HCT116 (cell line): ENCODE results near the gene NSD2. TPM values are rescaled to one million over a fixed set of nuclear protein-coding genes. Genes with fewer than 3 reads are reported as not detected.

Experiments used
- ATAC-seq: fragments of 200-7000 bp; cut with Tn5 transposase; 2 replicates; pipeline ENCODE4 v1.9.1; 2020; ENCODE audit warnings: mild to moderate bottlenecking, moderate library complexity
- BruUV-seq: library from RNA; stranded (reverse); fragments of 400-500 nt; replicated peaks from 2 replicates; lab custom pipeline; 2021; lab: Mats Ljungman, UMichigan
- CTCF ChIA-PET: fragments of 300-600 bp; sonication (Branson Sonifier 250); formaldehyde crosslinking; loops from one replicate; lab custom pipeline; 2021; ENCODE audit warnings: antibody characterized with exemption; lab: Charles Lee
- POLR2A ChIA-PET: fragments of 300-600, 350-600 bp; sonication (Branson Sonifier 250); formaldehyde crosslinking; loops from one replicate; lab custom pipeline; 2021; ENCODE audit warnings: antibody characterized with exemption; lab: Charles Lee
- RAD21 ChIA-PET, 2 experiments: fragments of 300-600 bp; sonication (Branson Sonifier 250); formaldehyde crosslinking; loops; one replicate each; lab custom pipeline; 2023; ENCODE audit warnings: low total read pairs in 2 of 2; ENCODE audit not compliant: uncharacterized antibody in 2 of 2, unreplicated experiment in 2 of 2, low non-redundant PET in 1 of 2; lab: Charles Lee
- DNase-seq: peaks from one replicate; pipeline ENCODE4 v3.0.0-alpha.2; 2010; ENCODE audit warnings: low read depth, low spot score
- H2AFZ ChIP-seq: fragments of 200-600 bp; shearing (Covaris generic), sonication (generic); 2 replicates; pipeline ENCODE4 v1.6.1; 2017; ENCODE audit warnings: low read depth, mixed run types, mixed read lengths, antibody characterized with exemption, low read length; ENCODE audit not compliant: poor library complexity, severe bottlenecking
- H3K27ac ChIP-seq: 2 replicates; pipeline ENCODE4 v1.5.1; 2012; ENCODE audit warnings: low read depth, low read length
- H3K27me3 ChIP-seq: fragments of 200-600 bp; sonication (generic); 2 replicates; pipeline ENCODE4 v1.6.1; 2016; ENCODE audit warnings: mixed run types, low read length, mixed read lengths; ENCODE audit not compliant: insufficient read depth
- H3K36me3 ChIP-seq, 2 experiments: fragments of 200-500 bp in 1 of 2; fragments of 200-600 bp in 1 of 2; sonication (Bioruptor generic) in 1 of 2; sonication (generic) in 1 of 2; 2 replicates each; pipeline versions ENCODE4 v1.5.1 to v1.6.1; 2014 to 2016; ENCODE audit warnings: low read length in 2 of 2, inconsistent platforms in 1 of 2, mixed read lengths in 1 of 2, mixed run types in 1 of 2; ENCODE audit not compliant: insufficient read depth in 2 of 2, control insufficient read depth in 1 of 2
- H3K4me1 ChIP-seq, 2 experiments: fragments of 200-600 bp in 1 of 2; sonication (generic) in 1 of 2; 2 replicates each; pipeline versions ENCODE4 v1.5.1 to v1.6.1; 2012 to 2017; ENCODE audit warnings: low read length in 2 of 2, inconsistent platforms in 1 of 2, mild to moderate bottlenecking in 1 of 2, mixed read lengths in 1 of 2, mixed run types in 1 of 2, moderate library complexity in 1 of 2; ENCODE audit not compliant: insufficient read depth in 2 of 2, control insufficient read depth in 1 of 2
- H3K4me2 ChIP-seq: fragments of 200-600 bp; sonication (generic); 2 replicates; pipeline ENCODE4 v1.6.1; 2017; ENCODE audit warnings: mixed run types, low read length, mixed read lengths
- H3K4me3 ChIP-seq, 2 experiments: fragments of 200-600 bp in 1 of 2; sonication (generic) in 1 of 2; replicated peaks in 1 of 2; 2 replicates each; pipeline ENCODE4 v1.5.1; 2011 to 2016; ENCODE audit warnings: low read length in 2 of 2, control low read depth in 1 of 2, low read depth in 1 of 2, mild to moderate bottlenecking in 1 of 2, mixed read lengths in 1 of 2, mixed run types in 1 of 2
- H3K79me2 ChIP-seq: fragments of 200-600 bp; sonication (generic); 2 replicates; pipeline ENCODE4 v1.6.1; 2017; ENCODE audit warnings: mild to moderate bottlenecking, mixed run types, low read length, moderate library complexity, mixed read lengths; ENCODE audit not compliant: insufficient read depth
- H3K9ac ChIP-seq: fragments of 200-600 bp; sonication (generic); 2 replicates; pipeline ENCODE4 v1.6.1; 2016; ENCODE audit warnings: low read length, mixed read lengths
- H3K9me2 ChIP-seq: fragments of 200-600 bp; sonication (generic), shearing (Covaris generic); 2 replicates; pipeline ENCODE4 v1.6.1; 2017; ENCODE audit warnings: mixed run types, mild to moderate bottlenecking, moderate library complexity; ENCODE audit not compliant: insufficient read depth
- H3K9me3 ChIP-seq, 2 experiments: fragments of 200-500 bp in 1 of 2; fragments of 200-600 bp in 1 of 2; sonication (Bioruptor generic) in 1 of 2; sonication (generic) in 1 of 2; 2 replicates each; pipeline ENCODE4 v1.6.1; 2014 to 2017; ENCODE audit warnings: low read length in 2 of 2, mixed read lengths in 2 of 2, inconsistent platforms in 1 of 2, low read depth in 1 of 2, mild to moderate bottlenecking in 1 of 2, mixed run types in 1 of 2, moderate library complexity in 1 of 2; ENCODE audit not compliant: control insufficient read depth in 1 of 2, insufficient read depth in 1 of 2
- H4K20me1 ChIP-seq: fragments of 200-600 bp; sonication (generic), shearing (Covaris generic); 2 replicates; pipeline ENCODE4 v1.6.1; 2017; ENCODE audit warnings: mixed run types, mild to moderate bottlenecking, moderate library complexity; ENCODE audit not compliant: insufficient read depth
- ATF3 ChIP-seq: IDR thresholded peaks from 2 replicates; pipeline ENCODE4 v1.6.1; 2012
- EGR1 ChIP-seq: IDR thresholded peaks from 2 replicates; pipeline ENCODE4 v1.6.1; 2012; ENCODE audit warnings: low read depth
- ELF1 ChIP-seq: IDR thresholded peaks from 2 replicates; pipeline ENCODE4 v1.6.1; 2012; ENCODE audit warnings: low read depth, borderline replicate concordance
- EZH2 ChIP-seq: fragments of 200-600 bp; sonication (generic); IDR thresholded peaks from 2 replicates; pipeline ENCODE4 v1.6.1; 2017; ENCODE audit warnings: antibody characterized with exemption, mixed run types
- EZH2phosphoT487 ChIP-seq: fragments of 200-600 bp; IDR thresholded peaks from 2 replicates; pipeline ENCODE4 v1.6.1; 2018; ENCODE audit warnings: antibody characterized with exemption, borderline replicate concordance
- FOSL1 ChIP-seq: IDR thresholded peaks from 2 replicates; pipeline ENCODE4 v1.6.1; 2012; ENCODE audit warnings: low read depth
- POLR2A ChIP-seq: IDR thresholded peaks from 2 replicates; pipeline ENCODE4 v1.7.0; 2011; ENCODE audit warnings: borderline replicate concordance; ENCODE audit not compliant: insufficient read depth, insufficient read length; ENCODE audit errors: extremely low read depth
- POLR2AphosphoS5 ChIP-seq: IDR thresholded peaks from 2 replicates; pipeline ENCODE4 v1.6.1; 2011; ENCODE audit warnings: mild to moderate bottlenecking, low read depth, low read length, moderate library complexity
- TCF7L2 ChIP-seq: IDR thresholded peaks from 2 replicates; pipeline ENCODE4 v1.7.0; 2011; ENCODE audit warnings: borderline replicate concordance, inconsistent platforms; ENCODE audit not compliant: insufficient read depth, insufficient read length; ENCODE audit errors: extremely low read depth
- YY1 ChIP-seq: IDR thresholded peaks from 2 replicates; pipeline ENCODE4 v1.6.1; 2011; ENCODE audit warnings: low read length, low read depth, moderate library complexity, mild to moderate bottlenecking; ENCODE audit not compliant: insufficient replicate concordance; ENCODE audit errors: extremely low read depth
- ZBTB33 ChIP-seq: IDR thresholded peaks from 2 replicates; pipeline ENCODE4 v1.6.1; 2011; ENCODE audit warnings: mild to moderate bottlenecking, low read length, moderate library complexity; ENCODE audit not compliant: insufficient replicate concordance; ENCODE audit errors: extremely low read depth
- ZFX ChIP-seq: fragments of 450-650 bp; IDR thresholded peaks from 2 replicates; pipeline ENCODE4 v1.6.1; 2017
- ZNF274 ChIP-seq: fragments of 200-500 bp; sonication (Bioruptor generic); IDR thresholded peaks from 2 replicates; pipeline ENCODE4 v1.6.1; 2014; ENCODE audit warnings: mild to moderate bottlenecking, low read depth, low read length, inconsistent platforms
- intact Hi-C: fragments of 100-400 bp; cut with micrococcal nuclease; formaldehyde crosslinking; loops from 2 replicates; pipeline ENCODE4 v1.10.0; 2022
- total RNA-seq: library from RNA; stranded (reverse); gene quantifications from one replicate; pipeline ENCODE4 v1.2.1, GENCODE V29; 2021; ENCODE audit not compliant: unreplicated experiment
- TF ChIP-seq, protein P1 (sequence below): IDR thresholded peaks from 2 replicates; pipeline ENCODE4 v1.6.1; 2012; ENCODE audit warnings: low read depth
- TF ChIP-seq, protein P2 (sequence below): IDR thresholded peaks from 2 replicates; pipeline ENCODE4 v1.6.1; 2012

NSD2 gene
- total RNA-seq, 1 experiment from 2014 or later: 145 TPM

- Histone ChIP-seq H3K9ac (no peak overlapping the region), H3K27ac (no peak overlapping the region), H3K36me3 (peaks cover 10 to 32% of the 10 kb centered on the region in 2 experiments; a peak in 2 of 4 replicates), H3K9me2 (no peaks in the 10 kb centered on the region), H2AFZ (no peak overlapping the region), H3K4me1 (no peaks in the 10 kb centered on the region), H3K4me2 (no peak overlapping the region), H3K27me3 (no peaks in the 10 kb centered on the region), H4K20me1 (no peaks in the 10 kb centered on the region), H3K4me3 (no peak overlapping the region), H3K9me3 (no peaks in the 10 kb centered on the region), H3K79me2 (peaks cover 34% of the 10 kb centered on the region)
- BruUV-seq: no TSS peak
- intact Hi-C loops: no loop called here
- CTCF ChIA-PET: no interaction called here
- TF ChIP-seq POLR2A: no peak
- TF ChIP-seq EGR1: no peak
- no peak for TF ChIP-seq TCF7L2
- TF ChIP-seq YY1: no peak
- no peak for TF ChIP-seq ZFX
- TF ChIP-seq, protein P1, sequence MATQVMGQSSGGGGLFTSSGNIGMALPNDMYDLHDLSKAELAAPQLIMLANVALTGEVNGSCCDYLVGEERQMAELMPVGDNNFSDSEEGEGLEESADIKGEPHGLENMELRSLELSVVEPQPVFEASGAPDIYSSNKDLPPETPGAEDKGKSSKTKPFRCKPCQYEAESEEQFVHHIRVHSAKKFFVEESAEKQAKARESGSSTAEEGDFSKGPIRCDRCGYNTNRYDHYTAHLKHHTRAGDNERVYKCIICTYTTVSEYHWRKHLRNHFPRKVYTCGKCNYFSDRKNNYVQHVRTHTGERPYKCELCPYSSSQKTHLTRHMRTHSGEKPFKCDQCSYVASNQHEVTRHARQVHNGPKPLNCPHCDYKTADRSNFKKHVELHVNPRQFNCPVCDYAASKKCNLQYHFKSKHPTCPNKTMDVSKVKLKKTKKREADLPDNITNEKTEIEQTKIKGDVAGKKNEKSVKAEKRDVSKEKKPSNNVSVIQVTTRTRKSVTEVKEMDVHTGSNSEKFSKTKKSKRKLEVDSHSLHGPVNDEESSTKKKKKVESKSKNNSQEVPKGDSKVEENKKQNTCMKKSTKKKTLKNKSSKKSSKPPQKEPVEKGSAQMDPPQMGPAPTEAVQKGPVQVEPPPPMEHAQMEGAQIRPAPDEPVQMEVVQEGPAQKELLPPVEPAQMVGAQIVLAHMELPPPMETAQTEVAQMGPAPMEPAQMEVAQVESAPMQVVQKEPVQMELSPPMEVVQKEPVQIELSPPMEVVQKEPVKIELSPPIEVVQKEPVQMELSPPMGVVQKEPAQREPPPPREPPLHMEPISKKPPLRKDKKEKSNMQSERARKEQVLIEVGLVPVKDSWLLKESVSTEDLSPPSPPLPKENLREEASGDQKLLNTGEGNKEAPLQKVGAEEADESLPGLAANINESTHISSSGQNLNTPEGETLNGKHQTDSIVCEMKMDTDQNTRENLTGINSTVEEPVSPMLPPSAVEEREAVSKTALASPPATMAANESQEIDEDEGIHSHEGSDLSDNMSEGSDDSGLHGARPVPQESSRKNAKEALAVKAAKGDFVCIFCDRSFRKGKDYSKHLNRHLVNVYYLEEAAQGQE: no peak
- TF ChIP-seq POLR2AphosphoS5: no peak
- TF ChIP-seq FOSL1: no peak
- TF ChIP-seq, protein P2, sequence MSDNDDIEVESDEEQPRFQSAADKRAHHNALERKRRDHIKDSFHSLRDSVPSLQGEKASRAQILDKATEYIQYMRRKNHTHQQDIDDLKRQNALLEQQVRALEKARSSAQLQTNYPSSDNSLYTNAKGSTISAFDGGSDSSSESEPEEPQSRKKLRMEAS: no peak
- TF ChIP-seq EZH2phosphoT487: no peak
- TF ChIP-seq ZBTB33: no peak
- TF ChIP-seq ZNF274: no peak
- no peak for TF ChIP-seq EZH2
- no peak for TF ChIP-seq ELF1
- TF ChIP-seq ATF3: no peak
- ATAC-seq (no peak), DNase-seq (no peak)
- POLR2A ChIA-PET: no interaction called here
- RAD21 ChIA-PET: no interaction called here
Measured at GRCh38 chr4:1968686-1969295, 97.6 kb downstream of the NSD2 start.
